Activated T-cell treated with anti-CD3 and anti-CD28 coated beads for 1 hour (primary cell): ENCODE data around the gene CLCF1.

ENCODE experiments used
- DNase-seq: peaks from one replicate; pipeline ENCODE4 v3.0.0-alpha.2; 2020; ENCODE audit warnings: low read depth

Gene CLCF1

DNA sequence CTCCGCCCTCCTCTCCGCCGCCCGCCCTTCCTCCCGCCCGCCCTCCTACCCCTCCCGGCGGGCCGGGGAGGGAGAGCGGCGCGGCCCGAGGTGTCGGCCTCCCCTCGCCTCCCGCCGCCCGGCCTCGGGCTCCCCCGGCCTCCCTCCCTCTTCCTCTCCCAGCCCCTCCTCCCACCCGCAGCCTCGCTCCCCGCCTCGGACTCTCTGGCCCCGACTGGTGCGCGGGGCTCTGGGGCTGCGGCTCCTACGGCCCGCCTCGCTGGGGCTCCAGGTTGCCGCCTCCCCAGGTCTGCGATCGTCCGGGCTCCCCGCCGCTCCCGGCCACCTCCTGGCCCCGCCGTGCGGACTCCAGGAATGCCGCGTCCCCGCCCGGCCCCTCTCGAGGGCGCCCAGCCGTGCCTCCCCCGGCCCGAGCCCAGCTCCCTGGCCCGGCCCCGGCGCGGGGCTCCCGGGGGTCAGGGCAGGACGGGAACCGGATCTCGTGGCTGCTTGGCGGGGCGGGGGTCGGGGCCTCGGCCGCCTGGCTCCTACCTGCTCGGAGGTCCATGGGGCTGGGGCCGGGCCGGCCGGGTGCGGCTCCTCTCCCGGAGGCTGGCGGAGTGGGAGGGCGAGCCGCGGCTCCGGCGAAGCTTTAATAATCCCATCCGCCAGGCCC, at the start of gene CLCF1:
Gene CLCF1, minus strand, starts transcription at position 606 of the 655 bp plus-strand sequence. Its CDS starts 59 bp downstream, at position 547.
- no peak for DNase-seq

DNA sequence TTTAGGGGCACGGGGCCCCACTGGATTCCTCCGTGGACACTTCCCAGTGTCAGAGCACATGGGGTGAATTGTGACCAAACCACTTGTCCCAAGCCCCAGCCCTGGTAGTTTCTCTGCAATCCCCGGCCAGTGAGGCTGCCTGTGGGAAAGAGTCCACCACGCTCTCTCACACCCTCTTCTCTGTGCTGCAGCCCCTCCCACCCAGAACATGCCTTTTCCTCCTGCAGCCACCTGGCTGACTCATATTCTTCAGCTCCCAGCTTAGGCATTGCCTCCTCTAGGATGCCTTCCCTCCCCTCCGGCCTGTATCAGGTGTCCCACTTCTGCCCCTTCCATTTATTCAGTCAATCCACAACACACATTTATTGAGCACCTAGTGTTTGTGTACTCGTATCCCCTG, 49.5 kb upstream of the CLCF1 start:
- no peak for DNase-seq

DNA sequence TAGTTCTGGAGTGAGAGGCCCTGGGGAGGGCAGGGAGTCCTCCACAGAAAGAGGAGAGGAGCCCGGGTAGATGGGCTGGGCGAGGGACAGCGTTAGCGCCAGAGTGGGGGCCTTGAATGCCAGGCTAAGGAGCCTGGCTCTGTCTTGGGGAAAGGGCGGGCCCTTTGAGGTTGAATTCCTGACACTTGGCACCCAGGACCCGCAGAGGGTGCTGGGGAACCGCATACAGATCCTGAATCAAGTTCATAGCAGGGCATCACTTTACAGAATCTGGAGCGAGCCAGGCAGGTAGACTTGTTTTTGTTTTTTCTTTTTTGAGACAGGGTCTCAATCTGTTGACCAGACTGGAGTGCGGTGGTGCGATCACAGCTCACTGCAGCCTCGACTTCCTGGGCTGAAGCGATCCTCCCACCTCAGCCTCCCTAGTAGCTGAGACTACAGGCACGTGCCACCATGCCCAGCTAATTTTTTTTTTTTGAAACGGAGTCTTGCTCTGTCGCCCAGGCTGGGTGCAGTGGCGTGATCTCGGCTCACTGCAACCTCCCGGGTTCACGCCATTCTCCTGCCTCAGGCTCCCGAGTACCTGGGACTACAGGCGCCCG, 48.1 kb upstream of the CLCF1 start:
- no peak for DNase-seq

DNA sequence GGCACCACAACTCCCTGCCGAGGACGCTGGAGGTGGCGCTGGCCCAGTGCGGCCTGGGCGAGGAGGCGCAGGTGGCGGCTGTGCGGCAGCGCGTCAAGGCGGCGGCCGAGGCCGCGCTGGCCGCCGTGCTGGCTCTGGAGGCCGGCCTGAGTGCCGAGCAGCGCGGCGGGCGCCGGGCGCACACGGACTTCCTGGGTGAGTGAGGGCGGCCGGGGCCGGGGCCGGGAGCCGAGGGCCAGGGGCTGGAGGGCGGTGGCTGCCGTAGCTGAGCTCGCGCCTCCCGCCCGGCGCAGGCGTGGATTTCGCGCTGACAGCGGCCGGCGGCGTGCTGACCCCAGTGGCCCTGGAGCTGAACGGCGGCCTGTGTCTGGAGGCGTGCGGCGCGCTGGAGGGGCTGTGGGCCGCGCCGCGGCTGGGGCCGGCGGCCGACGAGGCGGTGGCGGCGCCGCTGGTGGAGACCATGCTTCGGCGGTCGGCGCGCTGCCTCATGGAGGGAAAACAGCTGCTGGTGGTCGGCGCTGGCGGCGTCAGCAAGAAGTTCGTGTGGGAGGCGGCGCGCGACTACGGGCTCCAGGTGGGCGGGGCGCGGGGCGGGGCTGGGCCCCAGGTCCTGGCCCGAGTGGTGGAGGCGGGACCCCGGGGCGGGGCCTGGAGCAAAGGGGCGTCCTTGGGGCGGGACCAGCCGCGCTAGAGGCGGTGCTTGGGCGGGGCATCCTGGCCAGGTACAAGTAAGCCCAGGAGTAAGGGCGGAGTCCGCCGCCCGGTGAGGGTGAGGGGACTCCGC, 47.4 kb upstream of the CLCF1 start:
- DNase-seq, result peak; percentile 98

DNA sequence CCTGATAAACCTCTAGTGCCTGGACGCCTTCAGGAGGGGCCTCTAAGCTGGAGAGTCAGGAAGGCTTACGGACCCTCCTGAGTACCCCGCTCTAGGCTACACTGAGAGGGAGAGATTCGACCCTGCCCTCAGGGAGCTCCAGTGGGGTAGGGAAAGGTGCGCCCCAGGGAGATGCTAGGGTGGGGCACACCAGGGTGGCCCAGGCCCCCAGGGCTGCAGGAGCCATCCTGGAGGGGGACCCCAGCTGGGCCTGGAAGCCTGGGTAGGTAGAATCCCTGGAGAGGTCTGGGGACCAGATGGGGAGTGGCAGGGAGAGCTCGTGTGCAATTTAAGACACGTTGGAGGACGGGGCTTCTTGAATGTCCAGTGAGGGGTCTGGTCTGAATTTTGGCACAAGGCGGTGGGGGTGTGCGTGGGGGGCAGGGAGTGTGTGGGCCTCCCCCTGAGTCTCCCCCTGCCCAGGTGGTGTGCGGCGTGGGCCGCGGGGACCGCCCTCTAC, 46.8 kb upstream of the CLCF1 start:
- DNase-seq, result no peak

DNA sequence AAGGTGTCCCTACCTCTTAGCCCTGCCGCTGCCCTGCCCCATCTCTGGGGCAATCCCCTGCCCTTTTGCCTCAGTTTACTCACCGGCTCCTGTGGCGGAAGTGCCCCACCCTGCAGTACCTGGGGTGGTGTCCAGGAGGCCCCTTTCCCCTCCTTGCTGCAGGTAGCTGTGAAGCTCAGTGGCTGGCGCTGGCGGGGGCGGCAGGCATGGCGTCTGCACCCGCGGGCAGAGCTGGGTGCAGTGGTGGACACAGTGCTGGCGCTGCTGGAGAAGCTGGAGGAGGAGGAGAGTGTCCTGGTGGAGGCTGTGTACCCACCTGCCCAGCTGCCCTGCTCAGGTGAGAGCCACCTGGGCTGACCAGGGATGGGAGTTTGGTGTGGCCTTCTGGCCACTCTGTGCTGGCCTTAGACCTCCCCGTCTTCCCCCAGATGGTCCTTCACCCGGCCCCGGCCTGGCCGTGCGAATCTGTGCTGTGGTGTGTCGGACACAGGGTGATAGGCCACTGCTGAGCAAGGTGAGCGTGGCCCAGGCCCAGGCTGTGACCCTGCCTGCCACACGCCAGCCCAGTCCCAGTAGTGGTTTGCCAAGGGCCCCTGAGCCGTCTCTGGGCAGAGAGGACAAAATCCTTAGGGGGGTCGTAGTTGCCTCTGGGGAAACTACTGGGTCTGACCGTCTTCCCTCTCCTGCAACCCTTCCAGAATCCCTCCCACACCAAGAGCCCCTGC, 46.1 kb upstream of the CLCF1 start:
- no peak for DNase-seq

DNA sequence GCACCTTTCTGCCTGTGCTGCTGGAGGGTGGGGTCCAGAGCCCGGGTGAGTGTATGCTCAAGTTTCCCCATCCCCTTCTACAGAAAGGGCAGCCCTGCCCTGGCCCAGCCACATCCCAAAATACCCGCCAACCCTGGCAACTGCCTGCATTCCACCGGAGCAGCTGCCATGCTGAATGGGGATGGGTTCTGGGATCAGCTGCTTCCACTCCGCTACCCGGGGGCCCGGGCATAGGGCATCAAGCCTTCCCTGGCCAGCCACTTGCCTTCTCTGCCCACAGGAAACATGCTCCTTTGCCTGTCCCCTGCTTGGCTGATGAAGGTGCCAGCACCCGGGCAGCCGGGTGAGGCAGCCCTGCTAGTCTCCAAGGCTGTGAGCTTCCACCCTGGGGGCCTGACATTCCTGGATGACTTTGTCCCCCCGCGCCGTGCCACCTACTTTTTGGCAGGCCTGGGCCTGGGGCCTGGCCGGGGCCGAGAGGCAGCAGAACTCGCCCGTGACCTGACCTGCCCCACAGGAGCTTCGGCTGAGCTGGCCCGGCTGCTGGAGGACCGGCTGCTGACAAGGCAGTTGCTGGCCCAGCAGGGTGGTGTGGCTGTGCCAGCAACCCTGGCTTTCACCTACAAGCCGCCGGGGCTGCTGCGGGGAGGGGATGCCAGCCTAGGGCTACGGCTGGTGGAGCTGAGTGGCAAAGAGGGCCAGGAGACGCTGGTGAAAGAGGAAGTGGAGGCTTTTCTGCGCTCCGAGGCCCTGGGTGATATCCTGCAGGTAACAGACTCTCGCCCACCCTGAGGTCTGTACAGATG, 45.3 kb upstream of the CLCF1 start:
- no peak for DNase-seq

DNA sequence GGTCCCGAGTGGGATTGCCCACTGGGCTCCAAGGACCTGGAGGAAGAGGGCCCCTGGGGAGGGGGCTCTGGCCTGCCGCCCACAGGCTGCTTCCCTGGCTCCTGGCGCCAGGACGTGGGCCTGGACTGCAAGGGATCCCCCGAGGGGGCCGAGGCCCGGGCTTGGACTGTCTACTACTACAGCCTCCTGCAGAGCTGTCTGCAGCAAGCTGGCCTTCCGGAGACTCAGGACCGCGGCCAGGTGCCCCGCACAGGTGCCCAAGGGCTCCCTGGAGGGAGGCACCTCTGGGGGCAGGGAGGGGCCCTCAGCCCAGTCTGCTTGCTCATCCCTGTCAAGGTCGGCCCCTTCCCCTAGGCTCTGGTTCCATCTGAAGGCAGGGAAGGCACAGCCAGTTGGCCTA, 44.0 kb upstream of the CLCF1 start:
- no peak for DNase-seq

DNA sequence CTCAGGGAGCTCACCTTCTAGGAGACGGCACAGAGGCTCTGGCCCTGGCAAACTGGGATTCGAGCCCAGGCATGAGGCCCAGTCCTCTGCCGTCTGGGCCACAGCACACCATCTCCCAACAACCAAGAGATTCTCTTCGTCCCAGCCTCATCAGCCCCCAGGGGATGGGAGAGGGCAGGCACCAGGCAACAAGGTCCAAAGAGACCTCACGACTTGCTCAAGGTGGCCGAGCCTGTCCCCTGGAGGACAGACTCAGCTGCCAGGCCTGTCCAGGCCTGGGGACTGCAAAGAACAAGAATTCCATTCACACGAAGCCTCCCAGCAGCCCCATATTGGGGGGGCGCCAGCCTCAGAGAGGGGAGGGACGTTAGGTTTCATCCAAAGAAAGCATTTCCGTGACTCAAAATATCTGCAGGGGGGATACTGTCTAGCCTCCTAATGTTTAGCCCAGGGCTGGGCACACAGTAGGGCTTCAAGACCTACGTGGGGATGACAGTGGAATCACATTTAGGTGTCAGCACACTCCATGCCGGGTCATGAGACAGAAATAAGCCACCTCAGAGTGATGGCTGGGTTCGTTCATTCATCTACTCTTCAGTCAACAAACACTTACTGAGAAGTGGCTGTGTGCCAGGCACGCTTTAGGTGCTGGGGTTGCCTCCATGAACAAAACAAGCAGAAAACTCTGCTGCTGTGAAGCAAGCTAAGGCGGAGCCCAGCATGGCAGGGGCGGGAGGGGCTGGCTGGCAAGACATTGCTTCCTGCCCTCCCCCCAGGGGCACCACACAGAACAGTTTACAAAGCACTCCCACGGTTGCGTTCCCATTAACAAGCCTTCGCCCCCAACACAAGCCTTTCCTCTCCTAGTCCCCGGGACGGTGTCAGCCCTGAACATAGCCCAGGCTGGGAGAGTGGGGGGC, 43.3 kb upstream of the CLCF1 start:
- peak; percentile 74 for DNase-seq

DNA sequence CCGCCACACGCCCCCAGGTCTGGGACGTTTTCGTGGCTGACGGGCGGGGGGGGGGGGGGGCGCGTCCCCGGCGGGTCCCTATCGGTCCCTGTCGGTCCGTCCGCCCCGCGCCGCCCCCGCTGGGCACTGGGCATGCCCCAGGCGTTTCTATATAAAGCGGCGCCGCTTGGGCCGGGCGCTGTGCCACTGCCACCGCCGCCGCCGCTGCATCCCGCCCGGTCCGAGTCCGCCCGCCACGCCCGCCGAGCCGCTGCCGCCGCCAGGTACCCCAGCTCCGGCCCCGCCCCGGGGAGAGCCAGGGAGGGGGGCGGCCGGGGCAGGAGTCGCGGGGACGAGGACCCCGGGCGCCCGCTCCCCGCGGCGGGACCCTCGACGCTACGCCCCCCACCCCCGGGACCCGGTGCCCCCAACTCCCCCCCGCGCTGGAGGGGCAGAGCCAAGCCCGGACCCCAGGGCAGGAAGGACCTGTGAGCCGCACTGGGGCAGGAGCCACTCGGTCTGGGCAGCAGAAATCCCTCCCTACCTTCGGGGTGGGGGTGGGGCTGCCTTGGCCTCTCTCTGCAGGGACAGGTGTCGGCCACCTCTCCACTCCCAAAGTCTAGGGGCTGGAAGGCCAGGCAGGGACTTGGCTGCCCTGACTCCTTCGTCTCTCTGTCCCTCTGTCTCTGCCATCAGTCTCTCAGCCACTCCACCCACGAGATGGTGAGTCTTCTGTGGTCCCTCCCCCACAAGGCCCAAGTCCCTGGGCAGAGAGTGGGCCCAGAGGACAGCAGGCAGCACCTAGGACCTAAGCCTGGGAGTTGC, 42.3 kb upstream of the CLCF1 start, which contains the start of gene CARNS1:
Gene CARNS1, plus strand, starts transcription at position 178 of the 804 bp plus-strand sequence. Its CDS starts 522 bp downstream, at position 700.
- no peak for DNase-seq

DNA sequence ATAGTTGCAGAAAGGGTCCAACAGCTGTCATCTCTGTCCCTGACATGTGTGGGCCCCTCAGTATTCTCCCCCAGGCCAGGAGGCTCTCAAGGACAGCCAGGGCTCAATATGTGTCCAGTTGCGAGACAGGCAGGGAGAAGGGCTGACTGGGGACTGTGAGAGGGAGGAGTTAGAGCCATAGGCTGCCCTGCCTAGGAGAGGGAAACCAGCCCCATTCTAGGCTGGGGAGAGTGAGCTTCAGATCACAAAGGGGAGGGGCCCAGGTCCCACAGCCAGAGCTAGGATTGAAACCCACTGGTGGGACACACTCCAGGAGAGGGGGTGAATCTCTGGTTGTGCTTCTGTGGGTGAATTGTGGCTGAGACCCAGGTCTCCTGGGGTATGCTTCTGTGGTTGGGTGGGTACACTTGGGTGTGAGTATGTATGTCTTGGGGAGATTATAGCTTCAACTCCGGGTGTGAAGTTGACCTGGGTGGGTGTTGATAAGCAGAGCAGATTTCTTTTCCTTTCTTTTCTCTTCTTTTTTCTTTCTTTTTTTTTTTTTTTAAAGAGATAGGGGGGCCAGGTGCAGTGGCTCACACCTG, 40.0 kb upstream of the CLCF1 start:
- DNase-seq, result no peak

DNA sequence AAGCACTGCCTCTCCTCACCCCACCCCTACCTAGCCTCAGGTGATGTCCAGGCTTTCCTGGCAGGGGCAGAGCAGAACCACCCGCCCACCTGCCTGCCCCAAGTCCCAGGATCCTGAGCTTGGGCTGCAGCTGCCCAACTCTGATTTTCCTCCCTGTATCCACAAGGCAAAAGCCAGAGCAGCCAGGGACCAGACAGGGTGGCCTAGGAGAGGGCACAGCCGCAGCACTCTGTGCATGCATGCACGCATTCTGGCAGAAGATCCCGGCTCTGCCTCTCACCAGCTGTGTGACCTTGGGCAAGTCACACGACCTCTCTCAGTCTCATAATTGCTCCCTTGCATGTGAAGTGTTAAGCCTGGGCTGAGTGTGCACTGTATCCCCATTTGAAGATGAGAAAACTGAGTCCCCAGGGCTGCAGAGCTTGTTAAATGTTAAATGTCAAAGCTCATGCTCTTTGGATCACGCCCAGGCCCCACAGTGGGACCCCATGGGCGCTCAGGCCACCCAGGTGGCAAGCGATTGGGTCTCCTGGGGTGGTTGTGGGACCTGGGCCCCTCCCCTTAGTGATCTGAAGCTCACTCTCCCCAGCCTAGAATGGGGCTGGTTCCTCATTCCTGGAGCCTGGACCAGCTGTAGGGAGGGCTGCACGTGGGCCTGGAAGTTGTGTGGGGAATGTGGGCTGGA, 39.2 kb upstream of the CLCF1 start:
- no peak for DNase-seq

DNA sequence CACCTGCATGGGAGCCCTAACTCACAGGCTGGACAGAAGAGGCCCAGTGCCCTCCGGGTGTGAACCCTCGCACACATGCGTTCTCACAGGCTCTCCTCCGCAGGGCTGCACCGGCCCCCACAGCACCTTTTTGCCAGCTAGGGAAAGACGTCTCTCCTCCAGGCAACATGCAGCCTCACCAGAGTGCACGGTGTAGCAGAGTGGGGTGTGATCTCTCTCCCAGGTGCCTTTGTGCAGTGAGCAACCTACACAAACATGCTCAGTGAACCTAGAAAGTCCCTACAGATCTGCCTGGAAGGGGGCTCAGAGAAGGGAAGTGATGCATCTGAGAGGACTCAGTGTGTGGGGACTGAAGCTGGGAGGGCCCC, 38.4 kb upstream of the CLCF1 start:
- no peak for DNase-seq

DNA sequence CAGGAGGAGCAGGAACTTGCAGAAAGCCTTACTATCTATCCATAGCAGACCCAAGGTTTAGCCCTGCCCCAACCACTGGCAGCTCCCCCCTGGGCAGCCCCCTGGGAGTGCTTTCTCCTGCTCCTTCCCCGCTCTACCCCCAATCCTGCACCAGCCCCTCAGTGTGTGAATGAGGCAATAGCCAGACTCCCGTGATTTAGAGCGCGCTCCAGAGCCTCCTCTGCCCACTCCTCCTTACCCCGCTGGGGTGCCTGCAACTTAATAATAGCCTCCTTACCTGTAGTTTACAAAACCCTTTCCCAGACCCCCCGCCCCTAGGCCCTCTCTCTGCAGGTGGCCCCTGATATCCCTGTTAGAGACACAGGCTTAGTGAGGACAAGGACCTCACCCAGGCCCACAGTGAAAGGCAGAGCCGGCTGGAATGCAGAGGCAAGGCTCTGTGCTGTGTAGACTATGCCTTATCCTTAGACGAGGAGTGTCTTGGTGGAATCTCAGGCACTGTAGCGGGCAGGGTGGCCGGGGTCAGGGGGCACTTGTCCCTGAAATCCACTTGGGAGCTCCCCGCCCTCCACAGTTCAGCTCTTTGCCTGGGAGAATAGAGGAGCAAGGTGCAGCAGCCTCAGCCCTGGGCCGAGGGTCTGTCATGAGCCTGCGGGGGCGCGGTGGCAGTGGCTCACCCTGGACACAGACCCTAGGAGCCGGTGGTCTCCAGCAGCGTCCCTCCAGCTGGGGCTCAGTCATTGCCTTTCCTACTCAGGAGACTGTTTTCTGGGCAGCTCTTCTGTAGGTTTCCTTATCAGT, 37.8 kb upstream of the CLCF1 start:
- DNase-seq, result no peak

DNA sequence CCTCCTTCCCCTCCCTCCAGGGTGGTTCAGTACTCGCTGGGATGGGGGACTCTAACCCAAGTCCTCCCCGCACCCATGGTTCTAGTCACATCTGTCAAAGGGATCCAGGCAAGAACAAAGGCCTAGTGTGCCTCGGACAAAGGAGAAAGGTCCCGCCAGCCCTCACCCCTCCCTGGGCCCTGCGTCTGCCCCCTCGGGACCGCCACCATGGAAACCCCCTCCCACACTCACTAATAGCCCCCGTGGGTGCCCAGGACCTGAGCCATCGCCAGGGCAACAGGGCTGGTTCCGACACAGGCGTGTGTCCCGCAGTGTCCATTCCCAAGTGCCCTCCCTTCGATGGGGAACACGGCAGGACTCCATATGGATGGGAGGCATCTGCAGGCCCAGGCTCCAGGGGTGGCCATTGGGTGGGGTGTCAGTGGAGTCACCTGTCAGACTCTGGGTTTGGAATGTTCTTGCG, 37.0 kb upstream of the CLCF1 start:
- DNase-seq, result no peak

DNA sequence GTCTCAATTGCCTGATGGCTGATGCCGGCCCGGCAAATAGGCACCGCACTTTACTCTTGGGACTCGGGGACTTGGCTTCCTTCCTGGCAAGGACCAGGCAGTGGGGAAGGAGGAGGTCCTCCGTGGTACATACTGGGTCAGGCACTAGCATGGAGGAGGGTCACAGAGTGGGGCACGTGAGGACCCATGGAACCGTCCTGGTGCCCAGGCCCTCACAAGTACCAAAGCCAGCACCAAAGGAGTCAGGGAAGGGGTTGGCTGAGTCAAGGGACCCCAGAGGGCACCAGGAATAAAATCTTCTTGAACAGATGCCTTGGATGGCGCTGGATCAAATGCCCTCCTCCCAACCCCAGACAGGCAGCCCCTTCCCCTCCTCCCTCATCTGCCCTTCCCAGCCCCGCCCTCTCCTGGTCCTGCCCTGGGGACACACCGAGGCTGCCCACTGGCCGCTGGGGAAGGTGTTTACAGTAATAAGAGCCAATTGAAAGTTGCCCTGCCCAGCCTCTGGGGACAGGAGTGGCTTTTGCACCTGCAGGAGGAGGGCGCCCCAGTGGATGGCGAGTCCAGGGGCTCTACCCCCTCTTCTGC, 36.5 kb upstream of the CLCF1 start:
- DNase-seq, result no peak

DNA sequence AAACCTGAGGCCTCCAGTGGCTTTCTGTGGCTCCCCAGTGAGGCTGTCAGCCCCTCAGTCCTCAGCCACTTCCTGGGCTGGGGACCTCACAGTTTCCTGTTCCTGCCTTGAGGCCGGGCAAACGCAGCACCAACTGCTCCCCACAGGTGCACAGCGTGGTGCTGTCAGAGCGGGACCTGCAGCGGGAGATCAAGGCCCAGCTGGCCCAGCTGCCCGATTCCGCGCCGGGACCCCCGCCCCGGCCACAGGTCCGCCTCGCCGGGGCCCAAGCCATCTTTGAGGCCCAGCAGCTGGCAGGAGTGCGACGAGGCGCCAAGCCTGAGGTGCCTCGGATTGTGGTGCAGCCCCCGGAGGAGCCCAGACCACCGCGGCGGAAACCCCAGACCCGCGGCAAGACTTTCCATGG, 35.9 kb upstream of the CLCF1 start:
- peak; percentile 57 for DNase-seq
